C1 segment of cervical spinal cord (tissue), 14 donors: Measurements from ENCODE around the gene KIAA0232.
"Not testable (repeated sequence)": the region's sequence is repeated elsewhere in the genome, so short reads cannot be mapped to it uniquely, and the experiment has no call there.

ENCODE experiments used
- DNase-seq, 14 donors: peaks; one replicate each; lab custom pipeline; 2025; lab: John Stamatoyannopoulos, UW

The KIAA0232 gene

GRCh38 chr4:6900181-6900812, 117.8 kb downstream of the KIAA0232 start:
- DNase-seq = no peak

GRCh38 chr4:6900956-6901355, 118.4 kb downstream of the KIAA0232 start:
- DNase-seq = no peak

- DNase-seq = no peak
These were observed 119.3 kb downstream of the KIAA0232 start for GRCh38 chr4:6901669-6902317.

GRCh38 chr4:6902318-6903042, 120.0 kb downstream of the KIAA0232 start:
- no peak for DNase-seq

GRCh38 chr4:6905516-6906445, 123.3 kb downstream of the KIAA0232 start:
- DNase-seq = peak in 8 of 14 donors; percentile 17 to 88 (median 50)

- DNase-seq = not testable (repeated sequence)
These were observed 124.0 kb downstream of the KIAA0232 start for GRCh38 chr4:6906486-6906885.

- DNase-seq = peak in 1 of 14 donors; percentile 24
These were observed 125.2 kb downstream of the KIAA0232 start for GRCh38 chr4:6907658-6908191.

GRCh38 chr4:6908432-6909112, 126.0 kb downstream of the KIAA0232 start:
- no peak for DNase-seq

- peak in 13 of 14 donors; percentile 81 to 98 (median 93) for DNase-seq
These were observed 126.8 kb downstream of the KIAA0232 start, which contains the start of gene TBC1D14 for GRCh38 chr4:6909113-6909969. Gene TBC1D14, plus strand, starts transcription at chr4:6909826. Its CDS starts 13,564 bp downstream, at chr4:6923390.

- no peak for DNase-seq
These were observed 127.4 kb downstream of the KIAA0232 start for GRCh38 chr4:6909970-6910339.

- peak in 1 of 14 donors; percentile 21 for DNase-seq
These were observed 127.9 kb downstream of the KIAA0232 start for GRCh38 chr4:6910340-6910959.

GRCh38 chr4:6910960-6911874, 128.7 kb downstream of the KIAA0232 start:
- DNase-seq = no peak

- not testable (repeated sequence) for DNase-seq
These were observed 129.4 kb downstream of the KIAA0232 start for GRCh38 chr4:6911917-6912316.

GRCh38 chr4:6912441-6912840, 129.9 kb downstream of the KIAA0232 start:
- no peak for DNase-seq

- no peak for DNase-seq
These were observed 130.9 kb downstream of the KIAA0232 start for GRCh38 chr4:6913350-6913905.

GRCh38 chr4:6914448-6914847, 131.9 kb downstream of the KIAA0232 start:
- no peak for DNase-seq
